GM19468 (cell line): ENCODE measurements around the gene PIAS3.
"Not testable (repeated sequence)": the region's sequence is repeated elsewhere in the genome, so short reads cannot be mapped to it uniquely, and the experiment has no call there.

Experiments
- ATAC-seq: cut with Tn5 transposase; IDR thresholded peaks from one replicate; pipeline ENCODE4 v1.9.1; 2021; ENCODE audit warnings: mild to moderate bottlenecking, moderate library complexity, moderate number of reproducible peaks; ENCODE audit not compliant: unreplicated experiment; ENCODE audit errors: extremely low read depth

The PIAS3 gene

DNA sequence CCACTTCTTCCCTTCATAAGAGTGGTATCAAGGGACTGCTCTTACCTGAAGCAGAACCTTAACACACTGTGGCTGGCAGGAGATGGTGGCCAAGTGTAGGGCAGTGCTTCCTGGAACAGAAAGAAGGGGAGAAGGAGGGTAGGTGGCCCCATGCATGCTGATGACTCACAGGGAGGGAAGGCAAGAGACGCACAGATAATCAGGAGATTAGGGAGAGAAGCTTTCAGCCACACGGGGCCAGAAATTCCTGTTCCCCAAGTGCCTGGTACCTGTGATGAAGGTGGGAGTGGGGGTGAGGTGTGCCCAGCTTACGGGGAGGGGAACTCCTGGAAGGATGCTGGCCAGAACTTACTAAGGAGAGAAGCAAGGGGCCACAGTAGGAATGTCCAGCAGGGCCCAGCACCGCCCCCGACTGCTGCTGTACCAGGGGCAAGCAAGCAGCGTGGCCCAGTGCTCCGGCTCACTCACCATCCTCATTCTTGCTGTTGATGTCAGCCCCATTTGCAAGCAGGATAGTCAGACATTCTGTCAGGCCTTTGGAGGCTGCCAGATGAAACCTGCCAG lies 19.1 kb upstream of the PIAS3 start:
- ATAC-seq = no peak

- no peak for ATAC-seq
Observed at GRCh38 chr1:145874646-145875045, 15.8 kb upstream of the PIAS3 start.

GRCh38 chr1:145871994-145872924 lies 13.4 kb upstream of the PIAS3 start:
- ATAC-seq = no peak

DNA sequence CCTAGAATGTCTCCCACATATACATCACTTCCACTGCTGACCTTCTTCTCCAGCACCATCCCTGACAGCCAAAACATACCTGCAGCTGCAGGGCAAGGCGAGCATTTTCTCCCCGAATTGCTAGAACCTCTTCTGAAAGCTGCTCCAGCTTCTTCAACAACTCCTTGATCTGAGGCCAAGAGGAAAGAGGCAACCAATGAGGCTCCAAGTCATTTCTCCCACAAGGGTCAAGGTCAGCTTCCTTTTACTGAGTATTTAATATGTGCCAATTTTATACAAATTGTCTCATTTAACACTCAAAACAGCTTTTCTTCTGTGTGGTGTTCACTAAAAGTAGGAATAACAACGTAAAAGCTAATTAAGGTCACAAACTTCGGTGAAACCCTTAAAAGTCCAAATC lies 9.4 kb upstream of the PIAS3 start:
- no peak for ATAC-seq

- no peak for ATAC-seq
Observed at GRCh38 chr1:145863282-145864018, 4.6 kb upstream of the PIAS3 start.

DNA sequence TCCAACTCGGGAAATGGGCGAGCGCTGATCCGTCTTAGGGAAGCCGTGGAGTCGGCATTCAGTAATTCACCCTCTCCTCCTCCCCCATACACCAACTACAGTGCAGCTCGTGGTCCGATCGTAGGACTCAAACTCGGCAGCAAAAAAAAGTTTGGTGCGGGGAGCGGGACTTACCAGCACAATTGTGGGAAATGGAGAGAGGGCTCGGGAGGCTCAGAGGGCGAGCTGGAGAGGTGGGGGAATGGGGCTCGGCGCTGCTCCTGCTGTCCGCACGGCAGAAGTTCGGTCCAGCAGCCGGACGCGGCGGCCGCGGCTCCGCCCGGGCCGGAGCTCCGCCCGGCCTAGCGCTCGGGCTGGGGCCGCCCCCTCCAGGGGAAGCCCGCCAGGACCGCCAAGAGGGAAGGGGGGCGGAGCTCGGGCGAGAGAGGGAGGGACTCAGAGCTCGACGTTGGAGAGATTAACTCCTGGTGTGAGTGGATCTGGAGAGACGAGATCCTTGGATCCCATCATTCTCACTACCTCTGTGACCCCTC lies 676 bp upstream of the PIAS3 start:
- ATAC-seq = peak; percentile 54

GRCh38 chr1:145858238-145858900 lies 512 bp downstream of the PIAS3 start:
- ATAC-seq = no peak

GRCh38 chr1:145857170-145857569 lies 1.7 kb downstream of the PIAS3 start:
- ATAC-seq = no peak

DNA sequence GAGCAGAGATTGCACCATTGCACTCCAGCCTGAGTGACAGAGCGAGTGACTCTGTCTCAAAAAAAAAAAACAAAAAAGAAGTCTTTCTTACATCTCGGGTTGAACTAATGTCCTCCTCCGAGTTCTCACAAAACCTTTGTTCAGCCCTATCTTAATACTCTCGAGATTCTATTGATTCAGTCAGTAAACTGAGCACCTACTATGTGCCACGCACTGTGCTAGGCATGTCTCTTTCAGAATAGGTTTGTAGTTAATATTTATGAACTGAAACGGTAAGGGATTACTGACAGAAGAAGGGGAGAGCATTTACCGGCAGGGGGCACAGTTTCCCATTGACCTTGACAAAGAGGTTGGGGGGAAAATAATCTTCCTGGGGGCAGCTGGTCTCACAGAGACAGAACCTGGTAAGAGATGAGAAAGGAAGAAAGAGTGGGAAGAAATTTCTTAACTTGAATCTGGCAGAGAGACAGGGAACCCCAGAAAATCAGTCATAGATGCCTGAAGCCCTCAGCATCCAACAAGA lies 3.4 kb downstream of the PIAS3 start:
- no peak for ATAC-seq

GRCh38 chr1:145849356-145850160 lies 9.3 kb downstream of the PIAS3 start:
- no peak for ATAC-seq

- no peak for ATAC-seq
Observed at GRCh38 chr1:145847827-145848226, 11.1 kb downstream of the PIAS3 start.

DNA sequence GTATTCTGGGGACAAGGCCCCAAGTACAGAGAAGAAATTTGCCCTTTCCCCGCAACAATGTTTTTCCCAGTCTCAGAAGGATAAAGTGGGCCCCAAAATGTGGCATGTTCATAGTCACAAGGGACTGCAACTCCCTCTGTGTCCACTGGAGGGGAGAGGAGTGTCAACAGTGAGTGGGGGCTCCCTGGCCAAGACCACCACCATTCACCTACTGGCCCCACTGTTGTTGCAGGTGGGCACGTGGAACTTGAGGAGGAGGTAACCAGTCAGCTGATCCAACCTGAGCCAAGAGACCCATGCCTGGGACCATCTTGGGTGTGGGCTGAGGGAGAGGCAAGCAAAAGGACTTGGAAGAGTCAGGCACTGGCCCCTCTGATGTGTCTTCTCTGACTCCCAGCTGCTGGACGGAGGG lies 12.7 kb downstream of the PIAS3 start:
- ATAC-seq = no peak

- ATAC-seq = no peak
Observed at GRCh38 chr1:145845514-145846161, 13.2 kb downstream of the PIAS3 start, which contains the start of gene NUDT17. NUDT17 (plus strand) TSS chr1:145845630; CDS start chr1:145845641, 11 bp downstream.

DNA sequence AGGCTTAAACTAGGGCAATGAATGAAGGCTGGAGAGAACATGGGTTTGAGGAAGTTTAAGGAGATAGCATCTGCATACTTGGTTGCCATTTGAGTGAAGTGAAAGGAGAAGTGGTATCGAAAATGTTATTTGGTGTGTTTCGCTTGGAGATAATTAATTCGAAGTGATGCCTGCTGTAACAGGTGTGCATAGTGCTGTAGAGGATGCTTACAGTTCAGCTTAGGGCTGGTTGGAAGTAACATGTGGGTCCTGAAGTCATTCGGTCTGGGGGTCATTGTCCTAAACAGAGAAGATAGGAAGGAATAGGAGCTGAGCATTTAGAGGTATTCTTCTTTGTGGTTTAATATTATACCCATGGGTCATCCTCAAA lies 13.8 kb downstream of the PIAS3 start:
- no peak for ATAC-seq

GRCh38 chr1:145843031-145843430 lies 15.8 kb downstream of the PIAS3 start:
- ATAC-seq = no peak

- no peak for ATAC-seq
Observed at GRCh38 chr1:145837656-145838055, 21.2 kb downstream of the PIAS3 start.

DNA sequence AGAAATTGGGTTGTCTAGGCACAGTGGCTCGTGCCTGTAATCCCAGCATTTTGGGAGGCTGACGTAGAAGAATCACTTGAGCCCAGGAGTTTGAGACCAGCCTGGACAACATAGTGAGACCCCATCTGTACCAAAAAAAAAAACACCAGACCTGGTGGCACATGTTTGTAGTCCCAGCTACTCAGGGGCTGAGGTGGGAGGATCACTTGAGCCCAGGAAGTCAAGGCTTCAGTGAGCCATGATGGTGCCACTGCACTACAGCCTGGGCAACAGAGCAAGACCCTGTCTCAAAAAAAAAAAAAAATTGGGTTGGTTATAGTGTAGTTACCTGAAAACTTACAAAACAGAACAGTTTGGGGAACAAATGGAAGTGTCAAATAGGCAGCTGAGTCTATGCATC lies 28.1 kb downstream of the PIAS3 start:
- not testable (repeated sequence) for ATAC-seq

DNA sequence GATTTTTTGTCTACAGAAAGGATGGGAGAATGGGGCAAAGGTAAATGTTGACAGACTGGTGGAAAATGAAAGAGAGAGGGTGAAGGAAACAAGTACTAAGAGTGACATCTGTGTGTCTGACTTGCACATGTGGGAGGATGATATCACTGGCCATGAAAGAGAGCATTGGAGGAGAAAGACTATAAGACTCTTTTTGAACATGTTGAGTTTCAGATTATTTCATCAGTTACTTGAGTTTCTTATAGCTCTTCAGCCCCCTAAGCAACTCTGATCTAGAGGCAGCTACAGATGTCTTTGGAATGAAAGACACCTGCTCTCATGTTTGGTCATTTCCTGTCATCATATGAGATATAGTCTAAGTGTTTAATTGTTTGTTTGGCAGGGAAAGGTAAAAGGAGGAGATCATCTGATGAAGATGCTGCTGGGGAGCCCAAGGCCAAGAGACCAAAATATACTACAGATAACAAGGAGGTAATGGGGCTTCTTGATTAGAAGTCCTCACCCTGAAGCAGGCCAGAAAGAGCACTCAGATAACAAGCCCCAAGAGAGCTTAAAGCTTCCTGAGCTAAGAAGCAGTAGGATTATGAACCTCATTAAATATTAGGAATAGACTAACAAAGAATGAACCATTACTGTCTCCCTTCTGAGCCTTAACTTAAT lies 30.4 kb downstream of the PIAS3 start:
- no peak for ATAC-seq
